Transverse colon (tissue), 4 donors: ENCODE measurements around the gene LGALS12. TPM values are rescaled to one million over a fixed set of nuclear protein-coding genes. Genes with fewer than 3 reads are reported as not detected.

ENCODE experiments used
- DNase-seq: peaks from one replicate; pipeline ENCODE4 v3.0.0-alpha.2; 2019
- H3K27ac ChIP-seq, 4 donors: fragments of 200-600 bp; sonication (generic); 2 replicates each; pipeline ENCODE4 v1.5.1; 2016 to 2018; ENCODE audit warnings: inconsistent platforms in 4 of 4
- H3K27me3 ChIP-seq: fragments of 200-600 bp; sonication (generic); 2 replicates; pipeline ENCODE4 v1.5.1; 2017; ENCODE audit warnings: inconsistent platforms
- H3K36me3 ChIP-seq, 4 donors: fragments of 200-600 bp; sonication (generic); 2 replicates each; pipeline ENCODE4 v1.5.1; 2017 to 2019; ENCODE audit warnings: inconsistent platforms in 4 of 4
- H3K4me1 ChIP-seq, 4 donors: fragments of 200-600 bp; sonication (generic); 2 replicates each; pipeline ENCODE4 v1.5.1; 2017 to 2020; ENCODE audit warnings: inconsistent platforms in 4 of 4
- H3K4me3 ChIP-seq, 4 donors: fragments of 200-600 bp; sonication (generic); 1 replicate in 1 of 4; 2 replicates in 3 of 4; pipeline versions ENCODE4 v1.5.1 to v1.6.1; 2017 to 2019; ENCODE audit warnings: inconsistent platforms in 4 of 4
- H3K9me3 ChIP-seq, 2 donors: fragments of 200-600 bp; sonication (generic); 2 replicates each; pipeline ENCODE4 v1.5.1; 2017 to 2019; ENCODE audit warnings: inconsistent platforms in 2 of 2
- EP300 ChIP-seq: sonication (generic); formaldehyde crosslinking; IDR thresholded peaks from one replicate; pipeline ENCODE4 v1.6.1; 2017; ENCODE audit warnings: antibody characterized with exemption, low read depth
- POLR2A ChIP-seq: fragments of 450-650 bp; IDR thresholded peaks from one replicate; pipeline ENCODE4 v1.6.1; 2016; ENCODE audit warnings: antibody characterized with exemption, mild to moderate bottlenecking, moderate library complexity
- POLR2AphosphoS5 ChIP-seq, 3 donors: sonication (generic); formaldehyde crosslinking; IDR thresholded peaks; one replicate each; pipeline ENCODE4 v1.6.1; 2016; ENCODE audit warnings: antibody characterized with exemption in 3 of 3
- WGBS, 2 donors: methylation state at CpG; one replicate each; pipeline ENCODE4 v1.1.5; 2018; ENCODE audit warnings: low coverage in 1 of 2; 5-methylcytosine and 5-hydroxymethylcytosine counted together
- in situ Hi-C, 4 donors: fragments of 200-750 bp; cut with MboI; loops; one replicate each; pipeline versions ENCODE4 v1.15.0 to v1.15.1; 2017; ENCODE audit warnings: low sequenced_read_pairs in 3 of 4, low pct_ligation_motif_present in 1 of 4, low pct_unique_long_range_greater_than_20kb in 1 of 4
- intact Hi-C: fragments of 100-400 bp; cut with DNase I; formaldehyde crosslinking; loops from one replicate; pipeline ENCODE4 v1.15.1; 2023; ENCODE audit warnings: low total_unique reads
- total RNA-seq, 4 donors: library from RNA; depleted of rRNA; stranded (reverse); fragments of >200 nt; gene quantifications; one replicate each; pipeline ENCODE4 v1.1.0, GENCODE V29; 2016
- TF ChIP-seq, protein P1 (sequence below), 5 experiments: fragments of 200-600 bp in 3 of 5; fragments of 450-650 bp in 2 of 5; sonication (generic) in 3 of 5; IDR thresholded peaks; 1 replicate in 2 of 5; 2 replicates in 3 of 5; pipeline ENCODE4 v1.5.1; 2016 to 2017; ENCODE audit warnings: antibody characterized with exemption in 5 of 5, inconsistent platforms in 3 of 5, mild to moderate bottlenecking in 2 of 5, moderate library complexity in 1 of 5

LGALS12 gene
- total RNA-seq, 4 donors from 2014 or later = 0.64 TPM; not detected in 3

DNA sequence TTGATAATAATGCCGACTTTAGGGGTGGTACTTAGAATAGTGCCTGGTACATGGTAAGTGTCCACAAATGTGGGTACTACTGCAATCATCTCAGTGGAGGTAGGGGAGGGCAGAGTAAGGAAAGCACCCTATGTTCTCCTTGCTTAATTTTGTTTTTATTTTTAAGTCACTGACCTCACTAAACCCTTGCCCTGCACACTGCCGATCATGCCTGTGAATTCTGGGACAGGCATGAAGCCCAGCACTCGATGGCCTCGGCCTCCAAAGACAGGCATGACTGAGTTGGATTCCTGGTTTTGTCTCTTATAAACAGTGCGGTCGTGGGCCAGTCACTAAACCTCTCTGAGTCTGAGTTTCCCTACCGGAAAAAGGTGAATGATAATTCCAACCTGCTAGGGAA, 6.9 kb downstream of the LGALS12 start:
- in situ Hi-C loops = no loop called here
- H3K27me3 ChIP-seq = no peaks in the 10 kb centered on the region
- H3K4me1 ChIP-seq = no peaks in the 10 kb centered on the region
- intact Hi-C loops = no loop called here
- no peaks in the 10 kb centered on the region for H3K36me3 ChIP-seq
- WGBS, 2 donors = 88 to 93% methylated on average over 6 to 7 of the region's 7 CpGs
- H3K9me3 ChIP-seq = no peaks in the 10 kb centered on the region
- TF ChIP-seq POLR2AphosphoS5 (IDR thresholded peaks at IDR 0.05) (no peak), POLR2A (no peak), EP300 (no peak)
- TF ChIP-seq, protein P1, sequence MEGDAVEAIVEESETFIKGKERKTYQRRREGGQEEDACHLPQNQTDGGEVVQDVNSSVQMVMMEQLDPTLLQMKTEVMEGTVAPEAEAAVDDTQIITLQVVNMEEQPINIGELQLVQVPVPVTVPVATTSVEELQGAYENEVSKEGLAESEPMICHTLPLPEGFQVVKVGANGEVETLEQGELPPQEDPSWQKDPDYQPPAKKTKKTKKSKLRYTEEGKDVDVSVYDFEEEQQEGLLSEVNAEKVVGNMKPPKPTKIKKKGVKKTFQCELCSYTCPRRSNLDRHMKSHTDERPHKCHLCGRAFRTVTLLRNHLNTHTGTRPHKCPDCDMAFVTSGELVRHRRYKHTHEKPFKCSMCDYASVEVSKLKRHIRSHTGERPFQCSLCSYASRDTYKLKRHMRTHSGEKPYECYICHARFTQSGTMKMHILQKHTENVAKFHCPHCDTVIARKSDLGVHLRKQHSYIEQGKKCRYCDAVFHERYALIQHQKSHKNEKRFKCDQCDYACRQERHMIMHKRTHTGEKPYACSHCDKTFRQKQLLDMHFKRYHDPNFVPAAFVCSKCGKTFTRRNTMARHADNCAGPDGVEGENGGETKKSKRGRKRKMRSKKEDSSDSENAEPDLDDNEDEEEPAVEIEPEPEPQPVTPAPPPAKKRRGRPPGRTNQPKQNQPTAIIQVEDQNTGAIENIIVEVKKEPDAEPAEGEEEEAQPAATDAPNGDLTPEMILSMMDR (IDR thresholded peaks at IDR 0.05) = no peak
- DNase-seq = no peak
- no peak overlapping the region for H3K4me3 ChIP-seq
- no peak overlapping the region for H3K27ac ChIP-seq

GRCh38 chr11:63516109-63516508, 10.2 kb downstream of the LGALS12 start:
- no peaks in the 10 kb centered on the region for H3K9me3 ChIP-seq
- H3K36me3 ChIP-seq = no peaks in the 10 kb centered on the region
- no peaks in the 10 kb centered on the region for H3K27me3 ChIP-seq
- no peak overlapping the region for H3K4me3 ChIP-seq
- TF ChIP-seq POLR2A = no peak
- TF ChIP-seq EP300 = no peak
- TF ChIP-seq, protein P1 (IDR thresholded peaks at IDR 0.05) = no peak
- TF ChIP-seq POLR2AphosphoS5 (IDR thresholded peaks at IDR 0.05) = no peak
- intact Hi-C loops (no loop called here), in situ Hi-C loops (no loop called here)
- no peak overlapping the region for H3K27ac ChIP-seq
- no peak for DNase-seq
- no peaks in the 10 kb centered on the region for H3K4me1 ChIP-seq
- 92% methylated on average over 6 of the region's 6 CpGs; no CpG with 5 or more reads in 1 of the 2 donors for WGBS, 2 donors

- no peaks in the 10 kb centered on the region for H3K27me3 ChIP-seq
- no peak for DNase-seq
- WGBS, 2 donors = 90 to 93% methylated on average over 4 to 5 of the region's 5 CpGs
- H3K27ac ChIP-seq = no peak overlapping the region
- no peaks in the 10 kb centered on the region for H3K4me1 ChIP-seq
- in situ Hi-C loops (no loop called here), intact Hi-C loops (no loop called here)
- TF ChIP-seq, protein P1 (IDR thresholded peaks at IDR 0.05) = no peak
- TF ChIP-seq EP300 = no peak
- no peak for TF ChIP-seq POLR2A
- no peak for TF ChIP-seq POLR2AphosphoS5 (IDR thresholded peaks at IDR 0.05)
- no peaks in the 10 kb centered on the region for H3K9me3 ChIP-seq
- H3K36me3 ChIP-seq = no peaks in the 10 kb centered on the region
- H3K4me3 ChIP-seq = no peak overlapping the region
These were observed 11.3 kb downstream of the LGALS12 start for GRCh38 chr11:63517156-63517555.

DNA sequence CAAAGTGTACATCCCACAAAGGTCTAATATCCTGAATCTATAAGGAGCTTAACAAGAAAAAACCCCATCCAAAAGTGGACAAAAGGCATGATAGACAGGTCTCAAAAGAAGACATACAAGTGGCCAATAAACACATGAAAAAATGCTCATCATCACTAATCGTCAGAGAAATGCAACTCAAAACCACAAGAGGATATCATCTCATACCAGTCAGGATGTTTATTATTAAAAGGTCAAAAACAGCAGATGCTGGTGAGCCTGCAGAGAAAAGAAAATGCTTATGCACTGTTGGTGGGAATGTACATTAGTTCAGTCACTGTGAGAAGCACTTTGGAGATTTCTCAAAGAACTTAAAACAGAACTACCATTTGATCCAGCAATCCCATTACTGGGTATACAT, 12.7 kb downstream of the LGALS12 start:
- Histone ChIP-seq H3K36me3 (no peaks in the 10 kb centered on the region), H3K9me3 (no peaks in the 10 kb centered on the region), H3K4me3 (no peak overlapping the region), H3K4me1 (no peaks in the 10 kb centered on the region), H3K27me3 (no peaks in the 10 kb centered on the region), H3K27ac (no peak overlapping the region)
- TF ChIP-seq, protein P1 (IDR thresholded peaks at IDR 0.05) = no peak
- no peak for TF ChIP-seq POLR2A
- in situ Hi-C loops = no loop called here
- DNase-seq = no peak
- WGBS, 2 donors = 22 to 32% methylated on average over 1 of the region's 1 CpG
- intact Hi-C loops = no loop called here
